GM12891 (cell line): Measurements from ENCODE around the gene PCYOX1L.

Experiments
- POLR2A ChIP-seq: IDR thresholded peaks from 2 replicates; pipeline ENCODE4 v1.6.1; 2011; ENCODE audit warnings: low read depth, low read length, control low read depth
- SPI1 ChIP-seq: IDR thresholded peaks from 2 replicates; pipeline ENCODE4 v1.6.1; 2011; ENCODE audit warnings: low read depth, low read length, control low read depth
- TAF1 ChIP-seq: IDR thresholded peaks from 2 replicates; pipeline ENCODE4 v1.6.1; 2011; ENCODE audit warnings: low read depth, low read length, control low read depth

DNA sequence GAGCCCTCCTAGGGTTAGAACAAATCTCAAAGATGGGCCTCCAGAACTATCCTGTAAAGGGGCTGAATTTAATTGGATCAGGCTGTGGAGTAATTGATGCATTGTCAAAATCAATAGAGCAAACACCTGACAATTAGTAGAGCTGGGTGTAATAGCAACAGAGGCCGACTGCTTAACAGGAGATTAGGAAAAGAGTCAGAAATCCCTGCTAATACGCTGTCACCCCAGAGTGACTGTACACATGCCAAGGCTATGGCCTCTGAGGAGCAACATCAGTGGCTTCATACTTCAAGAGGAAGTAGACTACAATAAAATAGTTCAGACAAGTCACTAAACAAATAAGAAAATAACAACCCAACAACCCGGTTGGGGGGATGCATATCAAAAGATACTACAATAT lies 31.2 kb upstream of the PCYOX1L start:
- TF ChIP-seq TAF1 (no peak), POLR2A (no peak), SPI1 (no peak)
